B cell (primary cell): ENCODE data around the gene CCR9. TPM values are rescaled to one million over a fixed set of nuclear protein-coding genes. Genes with fewer than 3 reads are reported as not detected.

Experiments
- ATAC-seq: fragments of 200-7000 bp; cut with Tn5 transposase; one replicate; pipeline ENCODE4 v1.10.0; 2021; ENCODE audit warnings: low read depth, mild to moderate bottlenecking, moderate number of reproducible peaks, moderate library complexity
- CTCF ChIA-PET: fragments of 350-600 bp; sonication (Branson Sonifier 250); formaldehyde crosslinking; loops from one replicate; lab custom pipeline; 2021; ENCODE audit warnings: antibody characterized with exemption, inconsistent platforms; lab: Charles Lee
- POLR2A ChIA-PET: fragments of 350-600 bp; sonication (Branson Sonifier 250); formaldehyde crosslinking; loops from one replicate; lab custom pipeline; 2021; ENCODE audit warnings: antibody characterized with exemption; lab: Charles Lee
- DNase-seq: peaks from one replicate; pipeline ENCODE4 v3.0.0; 2013
- H2AFZ ChIP-seq: 2 replicates; pipeline ENCODE4 v1.6.1; 2012; ENCODE audit warnings: mild to moderate bottlenecking, low read depth, low read length; ENCODE audit not compliant: insufficient read depth, poor library complexity, severe bottlenecking
- H3K27ac ChIP-seq, 2 donors: 1 replicate in 1 of 2; 2 replicates in 1 of 2; pipeline ENCODE4 v1.5.1; 2012 to 2013; ENCODE audit warnings: low read length in 2 of 2, mild to moderate bottlenecking in 2 of 2, moderate library complexity in 1 of 2
- H3K27me3 ChIP-seq, 4 experiments: fragments of 200-600 bp in 1 of 4; sonication (generic) in 1 of 4; replicated peaks in 1 of 4; 1 replicate in 2 of 4; 2 replicates in 2 of 4; pipeline versions ENCODE4 v1.6.1 to v1.7.0; 2013 to 2016; ENCODE audit warnings: low read length in 3 of 4, mild to moderate bottlenecking in 2 of 4, mixed read lengths in 1 of 4, moderate library complexity in 1 of 4; ENCODE audit not compliant: insufficient read depth in 4 of 4, control insufficient read depth in 3 of 4; ENCODE audit errors: control extremely low read depth in 1 of 4
- H3K36me3 ChIP-seq, 2 experiments: replicated peaks in 1 of 2; 1 replicate in 1 of 2; 2 replicates in 1 of 2; pipeline versions ENCODE4 v1.6.1 to v1.7.1; 2013; ENCODE audit warnings: low read length in 1 of 2; ENCODE audit not compliant: insufficient read depth in 2 of 2, control insufficient read depth in 1 of 2; ENCODE audit errors: control extremely low read depth in 1 of 2, extremely low read depth in 1 of 2
- H3K4me1 ChIP-seq, 2 donors: fragments of 200-600 bp in 1 of 2; sonication (generic) in 1 of 2; 1 replicate in 1 of 2; 2 replicates in 1 of 2; pipeline versions ENCODE4 v1.5.1 to v1.6.1; 2013 to 2017; ENCODE audit warnings: low read length in 2 of 2; ENCODE audit not compliant: control insufficient read depth in 2 of 2, insufficient read depth in 2 of 2
- H3K4me2 ChIP-seq: replicated peaks from 2 replicates; pipeline ENCODE3; 2012; ENCODE audit warnings: mild to moderate bottlenecking, low read depth, low read length; ENCODE audit not compliant: poor library complexity, severe bottlenecking
- H3K4me3 ChIP-seq, 5 experiments: fragments of 200-600 bp in 1 of 5; sonication (generic) in 1 of 5; 1 replicate in 3 of 5; 2 replicates in 2 of 5; pipeline versions ENCODE4 v1.5.1 to v1.7.0; 2011 to 2016; ENCODE audit warnings: low read length in 4 of 5, mild to moderate bottlenecking in 4 of 5, low read depth in 2 of 5, control low read depth in 1 of 5, moderate library complexity in 1 of 5; ENCODE audit not compliant: insufficient read depth in 1 of 5; ENCODE audit errors: control extremely low read depth in 1 of 5, extremely low read depth in 1 of 5
- H3K79me2 ChIP-seq: fragments of 200-600 bp; sonication (generic); one replicate; pipeline ENCODE4 v1.6.0; 2016; ENCODE audit warnings: low read length; ENCODE audit not compliant: control insufficient read depth, insufficient read depth
- H3K9ac ChIP-seq: fragments of 200-600 bp; sonication (generic); 2 replicates; pipeline ENCODE4 v1.6.1; 2017; ENCODE audit warnings: mild to moderate bottlenecking, low read length, moderate library complexity
- H3K9me3 ChIP-seq, 3 donors: one replicate each; pipeline versions ENCODE4 v1.6.1 to v1.7.1; 2013; ENCODE audit warnings: low read length in 2 of 3; ENCODE audit not compliant: control insufficient read depth in 2 of 3, insufficient read depth in 1 of 3; ENCODE audit errors: control extremely low read depth in 1 of 3
- H4K20me1 ChIP-seq: 2 replicates; pipeline ENCODE4 v1.6.0; 2012; ENCODE audit warnings: mild to moderate bottlenecking, low read length; ENCODE audit not compliant: insufficient read depth, control insufficient read depth, poor library complexity, severe bottlenecking
- H3K27ac Mint-ChIP-seq: one replicate; pipeline ENCODE4 v1.8.0; 2021; ENCODE audit warnings: mixed read lengths
- H3K27me3 Mint-ChIP-seq: one replicate; pipeline ENCODE4 v1.8.0; 2021; ENCODE audit warnings: mixed read lengths
- H3K4me1 Mint-ChIP-seq: one replicate; pipeline ENCODE4 v1.8.0; 2021; ENCODE audit warnings: mixed read lengths
- H3K4me3 Mint-ChIP-seq: one replicate; pipeline ENCODE4 v1.8.0; 2021; ENCODE audit warnings: mixed read lengths
- H3K9me3 Mint-ChIP-seq: one replicate; pipeline ENCODE4 v1.8.0; 2022; ENCODE audit warnings: mixed read lengths; ENCODE audit not compliant: insufficient read depth
- EZH2 ChIP-seq: IDR thresholded peaks from 2 replicates; pipeline ENCODE4 v1.6.1; 2012; ENCODE audit warnings: borderline replicate concordance, low read depth, mild to moderate bottlenecking, moderate library complexity, low read length; ENCODE audit not compliant: insufficient read depth, poor library complexity, severe bottlenecking
- WGBS: methylation state at CpG from one replicate; pipeline ENCODE4 v1.1.5; 2013; ENCODE audit warnings: missing lambda C conversion rate; ENCODE audit not compliant: insufficient coverage; 5-methylcytosine and 5-hydroxymethylcytosine counted together
- intact Hi-C: fragments of 100-400 bp; cut with micrococcal nuclease; formaldehyde crosslinking; loops from one replicate; pipeline ENCODE4 v1.10.0; 2022
- polyA plus RNA-seq: library from polyadenylated mRNA; depleted of rRNA; stranded (reverse); fragments of >200 nt; gene quantifications from 2 replicates; pipeline ENCODE4 v1.2.3, GENCODE V29; 2012
- total RNA-seq, 2 donors: library from RNA; stranded (reverse); fragments of 120-200 nt in 1 of 2; gene quantifications; 1 replicate in 1 of 2; 2 replicates in 1 of 2; pipeline versions ENCODE4 v1.2.3 to v1.2.4, GENCODE V29; 2013 to 2022
- TF ChIP-seq, protein P1 (sequence below): fragments of 200-600 bp; IDR thresholded peaks from one replicate; pipeline ENCODE4 v1.8.0; 2022; ENCODE audit warnings: antibody characterized with exemption, mild to moderate bottlenecking

CCR9 gene
- total and polyA plus RNA-seq, 2 donors (not counting 1 experiment from before 2014, with no cell fraction given): 0.76 to 1.1 TPM

DNA sequence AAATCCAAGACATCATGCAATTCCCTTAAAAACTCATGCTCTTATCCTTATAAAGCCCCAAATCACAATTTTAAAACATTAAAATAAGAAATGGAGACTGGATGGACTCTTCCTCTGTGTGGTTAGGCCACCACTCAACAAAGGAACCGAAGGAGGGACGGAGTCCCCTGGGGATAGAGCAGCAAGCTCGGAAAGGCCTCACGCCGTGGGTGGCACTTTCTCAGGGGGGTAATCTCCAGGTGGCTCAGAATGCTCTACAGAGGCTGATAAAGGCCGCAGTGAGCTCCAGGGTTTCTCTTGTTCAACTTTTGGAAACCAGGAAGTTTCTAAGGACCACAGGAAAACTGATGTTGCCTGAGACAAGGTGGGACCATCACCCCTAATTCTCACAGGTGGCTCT lies 23.2 kb downstream of the CCR9 start:
- Mint-ChIP-seq H3K4me1 (peaks cover 43% of the 10 kb centered on the region), H3K27me3 (no peaks in the 10 kb centered on the region), H3K4me3 (no peak overlapping the region), H3K9me3 (no peaks in the 10 kb centered on the region), H3K27ac (peak overlapping the region; percentile 22)
- no peak overlapping the region for H3K4me2 ChIP-seq
- peaks cover 0 to 2% (median 0%) of the 10 kb centered on the region in 3 donors for H3K9me3 ChIP-seq
- H3K27me3 ChIP-seq: no peaks in the 10 kb centered on the region
- 16% methylated on average over 6 of the region's 6 CpGs for WGBS
- peaks cover 16 to 37% of the 10 kb centered on the region in 2 donors for H3K4me1 ChIP-seq
- DNase-seq (no peak), ATAC-seq (no peak)
- H3K4me3 ChIP-seq: no peak overlapping the region
- TF ChIP-seq, protein P1, sequence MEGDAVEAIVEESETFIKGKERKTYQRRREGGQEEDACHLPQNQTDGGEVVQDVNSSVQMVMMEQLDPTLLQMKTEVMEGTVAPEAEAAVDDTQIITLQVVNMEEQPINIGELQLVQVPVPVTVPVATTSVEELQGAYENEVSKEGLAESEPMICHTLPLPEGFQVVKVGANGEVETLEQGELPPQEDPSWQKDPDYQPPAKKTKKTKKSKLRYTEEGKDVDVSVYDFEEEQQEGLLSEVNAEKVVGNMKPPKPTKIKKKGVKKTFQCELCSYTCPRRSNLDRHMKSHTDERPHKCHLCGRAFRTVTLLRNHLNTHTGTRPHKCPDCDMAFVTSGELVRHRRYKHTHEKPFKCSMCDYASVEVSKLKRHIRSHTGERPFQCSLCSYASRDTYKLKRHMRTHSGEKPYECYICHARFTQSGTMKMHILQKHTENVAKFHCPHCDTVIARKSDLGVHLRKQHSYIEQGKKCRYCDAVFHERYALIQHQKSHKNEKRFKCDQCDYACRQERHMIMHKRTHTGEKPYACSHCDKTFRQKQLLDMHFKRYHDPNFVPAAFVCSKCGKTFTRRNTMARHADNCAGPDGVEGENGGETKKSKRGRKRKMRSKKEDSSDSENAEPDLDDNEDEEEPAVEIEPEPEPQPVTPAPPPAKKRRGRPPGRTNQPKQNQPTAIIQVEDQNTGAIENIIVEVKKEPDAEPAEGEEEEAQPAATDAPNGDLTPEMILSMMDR: no peak
- TF ChIP-seq EZH2: no peak
- H2AFZ ChIP-seq: no peak overlapping the region
- no peak overlapping the region for H3K9ac ChIP-seq
- H4K20me1 ChIP-seq: no peaks in the 10 kb centered on the region
- H3K27ac ChIP-seq: no peak overlapping the region
- POLR2A ChIA-PET: no interaction called here
- no peaks in the 10 kb centered on the region for H3K79me2 ChIP-seq
- CTCF ChIA-PET: no interaction called here
- peaks cover 0 to 2% of the 10 kb centered on the region in 2 experiments for H3K36me3 ChIP-seq
- intact Hi-C loops: no loop called here

DNA sequence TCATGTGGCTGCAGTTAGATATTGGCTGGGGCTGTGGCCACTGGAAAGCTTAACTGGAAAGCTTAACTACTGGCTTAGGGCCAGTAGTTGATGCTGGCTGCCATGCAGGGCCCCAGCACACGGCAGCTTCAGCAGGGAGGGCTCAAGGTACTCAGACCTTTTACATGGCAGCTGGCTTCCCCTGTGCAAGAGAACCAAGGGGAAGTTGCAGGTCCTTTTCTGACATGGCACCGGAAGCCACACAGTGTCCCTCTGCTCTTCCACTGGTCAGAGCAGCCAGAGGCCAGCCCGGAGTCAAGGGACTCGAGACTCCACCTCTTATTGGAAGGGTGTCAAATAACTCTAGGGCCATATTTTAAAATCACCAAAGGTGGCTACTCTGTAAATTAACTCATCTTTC lies 24.5 kb downstream of the CCR9 start:
- no peaks in the 10 kb centered on the region for H3K9me3 Mint-ChIP-seq
- Histone ChIP-seq H3K79me2 (no peaks in the 10 kb centered on the region), H3K27me3 (no peaks in the 10 kb centered on the region), H3K4me3 (no peak overlapping the region), H3K9ac (no peak overlapping the region), H4K20me1 (no peaks in the 10 kb centered on the region), H3K27ac (no peak overlapping the region), H3K4me2 (no peak overlapping the region), H3K36me3 (peaks cover 0 to 2% of the 10 kb centered on the region in 2 experiments), H2AFZ (no peak overlapping the region), H3K9me3 (no peaks in the 10 kb centered on the region), H3K4me1 (peaks cover 8 to 36% of the 10 kb centered on the region in 2 donors)
- no peak overlapping the region for H3K4me3 Mint-ChIP-seq
- no peaks in the 10 kb centered on the region for H3K27me3 Mint-ChIP-seq
- POLR2A ChIA-PET: no interaction called here
- H3K27ac Mint-ChIP-seq: no peak overlapping the region
- WGBS: 76% methylated on average over 3 of the region's 4 CpGs
- TF ChIP-seq, protein P1: no peak
- TF ChIP-seq EZH2: no peak
- CTCF ChIA-PET: no interaction called here
- peaks cover 41% of the 10 kb centered on the region for H3K4me1 Mint-ChIP-seq
- no peak for ATAC-seq
- DNase-seq: no peak
- intact Hi-C loops: no loop called here
